A673 (cell line): ENCODE data around the gene NOTCH3.

ENCODE experiments used
- EZH2 ChIP-seq: fragments of 200-600 bp; sonication (generic); IDR thresholded peaks from 2 replicates; pipeline ENCODE4 v1.6.1; 2017; ENCODE audit warnings: borderline replicate concordance, low read depth, mild to moderate bottlenecking, mixed read lengths, antibody characterized with exemption, low read length; ENCODE audit not compliant: poor library complexity, severe bottlenecking
- TF ChIP-seq, protein P1 (sequence below): fragments of 300-800, 200-600 bp; sonication (generic); conservative IDR thresholded peaks from 2 replicates; pipeline ENCODE4 v1.5.1; 2017; ENCODE audit warnings: low read depth, mild to moderate bottlenecking, antibody characterized with exemption, low read length, moderate library complexity, mixed read lengths

DNA sequence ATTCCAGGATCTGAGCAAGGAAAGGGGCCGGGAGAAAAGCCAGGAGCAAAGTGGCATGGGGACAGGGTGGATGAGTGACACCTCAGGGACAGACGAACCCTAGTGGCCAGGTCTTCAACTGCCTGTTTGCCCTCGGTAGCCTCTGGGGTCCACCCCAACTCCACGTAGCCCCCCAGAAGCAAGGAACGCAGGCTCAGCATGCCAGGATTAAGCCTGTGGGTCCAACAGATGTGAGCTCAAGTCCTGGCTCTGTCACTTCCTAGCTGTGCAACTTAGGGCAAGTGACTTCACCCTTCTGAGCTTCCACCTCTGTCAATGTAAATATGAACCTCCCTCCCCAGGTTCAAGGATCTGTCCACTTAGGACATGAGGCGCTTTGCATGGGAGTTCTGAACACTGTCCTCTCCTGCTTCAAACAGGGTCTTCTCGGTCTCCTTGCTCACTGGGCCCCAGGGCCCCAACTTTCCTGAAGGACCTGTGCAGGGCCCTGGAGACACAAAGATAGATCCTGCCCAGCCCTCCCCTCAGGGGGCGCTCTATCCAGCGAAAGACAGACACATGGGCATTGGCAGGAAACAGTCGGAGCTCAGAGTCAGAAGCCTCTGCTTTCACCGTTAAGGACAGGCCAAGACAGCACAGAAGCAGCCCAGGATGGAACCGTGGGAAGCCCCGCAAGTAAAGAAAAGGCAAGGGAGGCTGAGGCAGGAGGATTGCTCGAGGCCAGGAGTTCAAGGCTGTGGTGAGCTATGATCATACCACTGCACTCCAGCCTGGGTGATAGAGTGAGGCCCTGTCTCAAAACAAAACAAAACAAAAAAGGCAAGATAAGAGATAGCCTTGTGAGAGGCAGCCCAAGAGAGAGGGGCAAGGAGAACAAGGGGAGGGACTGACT, 80.4 kb downstream of the NOTCH3 start:
- TF ChIP-seq, protein P1, sequence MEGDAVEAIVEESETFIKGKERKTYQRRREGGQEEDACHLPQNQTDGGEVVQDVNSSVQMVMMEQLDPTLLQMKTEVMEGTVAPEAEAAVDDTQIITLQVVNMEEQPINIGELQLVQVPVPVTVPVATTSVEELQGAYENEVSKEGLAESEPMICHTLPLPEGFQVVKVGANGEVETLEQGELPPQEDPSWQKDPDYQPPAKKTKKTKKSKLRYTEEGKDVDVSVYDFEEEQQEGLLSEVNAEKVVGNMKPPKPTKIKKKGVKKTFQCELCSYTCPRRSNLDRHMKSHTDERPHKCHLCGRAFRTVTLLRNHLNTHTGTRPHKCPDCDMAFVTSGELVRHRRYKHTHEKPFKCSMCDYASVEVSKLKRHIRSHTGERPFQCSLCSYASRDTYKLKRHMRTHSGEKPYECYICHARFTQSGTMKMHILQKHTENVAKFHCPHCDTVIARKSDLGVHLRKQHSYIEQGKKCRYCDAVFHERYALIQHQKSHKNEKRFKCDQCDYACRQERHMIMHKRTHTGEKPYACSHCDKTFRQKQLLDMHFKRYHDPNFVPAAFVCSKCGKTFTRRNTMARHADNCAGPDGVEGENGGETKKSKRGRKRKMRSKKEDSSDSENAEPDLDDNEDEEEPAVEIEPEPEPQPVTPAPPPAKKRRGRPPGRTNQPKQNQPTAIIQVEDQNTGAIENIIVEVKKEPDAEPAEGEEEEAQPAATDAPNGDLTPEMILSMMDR: peak; percentile 21; the same call in 1 of the 2 replicates
- TF ChIP-seq EZH2: no peak
